ENCODE data around the gene PKDCC. TPM values are rescaled to one million over a fixed set of nuclear protein-coding genes. Genes with fewer than 3 reads are reported as not detected.

The PKDCC gene
- total and polyA plus RNA-seq, 2 donors from 2014 or later, result 28.1 to 52.2 TPM

DNA sequence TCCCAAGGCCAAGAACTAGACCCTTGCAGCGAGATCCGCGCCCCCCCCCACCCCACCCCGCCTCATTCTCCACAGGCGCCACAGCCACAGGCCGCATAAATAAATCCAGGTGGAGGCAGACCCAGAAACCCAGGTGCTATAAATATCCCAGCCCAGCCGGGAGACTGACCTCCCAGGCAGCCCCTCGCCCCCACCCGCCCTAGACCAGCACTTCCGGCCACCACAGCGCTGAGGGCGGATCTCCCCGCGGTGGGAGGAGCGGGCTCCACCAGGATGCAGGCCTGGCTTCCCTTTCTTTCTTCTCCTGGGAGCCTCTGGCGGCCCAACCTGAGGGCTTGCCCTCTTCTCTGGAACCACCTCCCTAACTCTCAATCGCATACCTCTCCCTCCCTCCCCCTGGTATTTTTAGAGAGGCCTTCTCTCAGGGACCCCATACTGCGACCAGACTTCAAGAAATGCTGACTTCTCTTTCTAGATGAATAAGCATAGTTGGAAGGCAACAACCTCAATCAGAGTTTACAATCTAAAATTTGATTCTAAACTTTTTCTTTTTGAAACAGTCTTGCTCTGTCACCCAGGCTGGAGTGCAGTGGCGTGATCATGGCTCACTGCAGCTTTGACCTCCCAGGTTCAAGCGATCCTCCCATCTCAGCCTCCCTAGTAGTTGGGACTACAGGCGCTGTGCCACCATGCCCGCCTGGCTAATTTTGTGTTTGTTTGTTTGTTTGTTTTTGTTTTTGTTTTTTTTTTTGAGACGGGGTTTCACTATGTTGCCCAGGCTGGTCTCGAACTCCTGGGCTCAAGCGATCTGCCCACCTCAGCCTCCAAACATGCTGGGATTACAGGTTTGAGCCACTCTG, 55.0 kb downstream of the PKDCC start:
- H3K9ac ChIP-seq (ENCODE audit: low read length in 3 of 3), result peak overlapping the region in 1 of 3 donors; percentile 72
- peaks cover 6 to 18% (median 7%) of the 10 kb centered on the region in 3 donors for H3K4me1 ChIP-seq (ENCODE audit: control insufficient read depth in 2 of 3, insufficient read depth in 2 of 3, low read depth in 1 of 3, low read length in 3 of 3)
- TF ChIP-seq, protein P1, sequence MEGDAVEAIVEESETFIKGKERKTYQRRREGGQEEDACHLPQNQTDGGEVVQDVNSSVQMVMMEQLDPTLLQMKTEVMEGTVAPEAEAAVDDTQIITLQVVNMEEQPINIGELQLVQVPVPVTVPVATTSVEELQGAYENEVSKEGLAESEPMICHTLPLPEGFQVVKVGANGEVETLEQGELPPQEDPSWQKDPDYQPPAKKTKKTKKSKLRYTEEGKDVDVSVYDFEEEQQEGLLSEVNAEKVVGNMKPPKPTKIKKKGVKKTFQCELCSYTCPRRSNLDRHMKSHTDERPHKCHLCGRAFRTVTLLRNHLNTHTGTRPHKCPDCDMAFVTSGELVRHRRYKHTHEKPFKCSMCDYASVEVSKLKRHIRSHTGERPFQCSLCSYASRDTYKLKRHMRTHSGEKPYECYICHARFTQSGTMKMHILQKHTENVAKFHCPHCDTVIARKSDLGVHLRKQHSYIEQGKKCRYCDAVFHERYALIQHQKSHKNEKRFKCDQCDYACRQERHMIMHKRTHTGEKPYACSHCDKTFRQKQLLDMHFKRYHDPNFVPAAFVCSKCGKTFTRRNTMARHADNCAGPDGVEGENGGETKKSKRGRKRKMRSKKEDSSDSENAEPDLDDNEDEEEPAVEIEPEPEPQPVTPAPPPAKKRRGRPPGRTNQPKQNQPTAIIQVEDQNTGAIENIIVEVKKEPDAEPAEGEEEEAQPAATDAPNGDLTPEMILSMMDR (IDR thresholded peaks at IDR 0.05; ENCODE audit: borderline replicate concordance, extremely low read depth, insufficient read depth), result no peak
- no peaks in the 10 kb centered on the region for H3K27me3 ChIP-seq (ENCODE audit: control insufficient read depth, insufficient read depth, low read length)
- intact Hi-C loops (cut with DNase I), result no loop called here
- no peaks in the 10 kb centered on the region for H3K36me3 ChIP-seq (ENCODE audit: control insufficient read depth in 2 of 3, insufficient read depth in 3 of 3, low read length in 3 of 3)
- FAIRE-seq (no peak), DNase-seq (peak; percentile 93 to 96 (median 94))
- no peaks in the 10 kb centered on the region for H3K9me3 ChIP-seq (ENCODE audit: control insufficient read depth in 2 of 3, insufficient read depth in 1 of 3, low read length in 3 of 3)
- H3K27ac ChIP-seq (ENCODE audit: low read depth in 2 of 2, low read length in 2 of 2), result peak overlapping the region; percentile 93 to 97
- peak overlapping the region in 1 of 3 donors; percentile 42 for H3K4me3 ChIP-seq (ENCODE audit: low read length in 3 of 3)

DNA sequence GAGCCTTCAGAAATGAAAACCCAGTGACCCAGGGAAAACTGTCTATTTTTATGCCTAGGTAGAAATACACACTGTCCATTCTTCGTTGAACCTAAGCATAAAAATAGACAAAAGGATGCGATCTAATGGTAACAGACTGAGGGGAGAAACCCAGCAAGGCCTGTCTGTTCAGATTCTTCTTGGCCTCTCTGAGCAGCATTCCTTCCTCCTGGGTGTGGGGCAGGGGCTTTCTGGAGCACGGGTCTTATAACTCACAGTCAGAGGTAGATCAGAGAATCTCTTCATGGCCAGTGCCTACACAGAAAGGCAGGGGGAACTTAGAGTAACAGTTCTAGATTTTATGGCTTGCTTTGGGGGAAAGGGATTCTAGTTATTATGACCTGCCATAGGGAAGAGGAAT, 56.0 kb downstream of the PKDCC start:
- Histone ChIP-seq H3K9ac (ENCODE audit: low read length in 3 of 3) (no peak overlapping the region), H3K4me1 (ENCODE audit: control insufficient read depth in 2 of 3, insufficient read depth in 2 of 3, low read depth in 1 of 3, low read length in 3 of 3) (peaks cover 6 to 17% (median 7%) of the 10 kb centered on the region in 3 donors), H3K27ac (ENCODE audit: low read depth in 2 of 2, low read length in 2 of 2) (peak overlapping the region in 1 of 2 donors; percentile 16), H3K9me3 (ENCODE audit: control insufficient read depth in 2 of 3, insufficient read depth in 1 of 3, low read length in 3 of 3) (no peaks in the 10 kb centered on the region), H3K36me3 (ENCODE audit: control insufficient read depth in 2 of 3, insufficient read depth in 3 of 3, low read length in 3 of 3) (no peaks in the 10 kb centered on the region), H3K4me3 (ENCODE audit: low read length in 3 of 3) (no peak overlapping the region), H3K27me3 (ENCODE audit: control insufficient read depth, insufficient read depth, low read length) (no peaks in the 10 kb centered on the region)
- TF ChIP-seq, protein P1 (IDR thresholded peaks at IDR 0.05; ENCODE audit: borderline replicate concordance, extremely low read depth, insufficient read depth), result no peak
- FAIRE-seq (no peak), DNase-seq (no peak)
- intact Hi-C loops (cut with DNase I), result no loop called here

DNA sequence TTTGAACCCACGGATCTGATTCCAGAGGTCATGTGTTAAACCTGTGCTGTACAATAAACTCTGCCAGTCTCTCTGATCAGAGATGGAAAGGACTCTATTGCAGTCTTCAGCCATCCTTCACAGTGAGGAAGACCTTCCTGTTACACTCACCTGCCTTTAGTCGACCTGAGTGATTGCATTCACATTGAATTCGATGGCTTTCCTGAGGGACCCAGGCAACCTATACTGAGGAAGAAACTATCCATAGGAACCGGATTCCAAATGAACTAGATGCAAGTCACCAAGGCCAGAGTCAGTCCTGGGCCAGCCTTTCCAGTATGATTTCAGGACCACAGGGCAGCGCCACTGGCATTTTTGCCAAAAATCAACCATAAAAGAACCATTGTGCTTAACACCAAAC, 56.8 kb downstream of the PKDCC start:
- Histone ChIP-seq H3K4me1 (ENCODE audit: control insufficient read depth in 2 of 3, insufficient read depth in 2 of 3, low read depth in 1 of 3, low read length in 3 of 3) (peaks cover 6 to 11% (median 7%) of the 10 kb centered on the region in 3 donors), H3K27ac (ENCODE audit: low read depth in 2 of 2, low read length in 2 of 2) (no peak overlapping the region), H3K4me3 (ENCODE audit: low read length in 3 of 3) (no peak overlapping the region), H3K9ac (ENCODE audit: low read length in 3 of 3) (no peak overlapping the region), H3K36me3 (ENCODE audit: control insufficient read depth in 2 of 3, insufficient read depth in 3 of 3, low read length in 3 of 3) (no peaks in the 10 kb centered on the region), H3K9me3 (ENCODE audit: control insufficient read depth in 2 of 3, insufficient read depth in 1 of 3, low read length in 3 of 3) (no peaks in the 10 kb centered on the region), H3K27me3 (ENCODE audit: control insufficient read depth, insufficient read depth, low read length) (no peaks in the 10 kb centered on the region)
- TF ChIP-seq, protein P1 (IDR thresholded peaks at IDR 0.05; ENCODE audit: borderline replicate concordance, extremely low read depth, insufficient read depth), result no peak
- intact Hi-C loops (cut with DNase I), result no loop called here
- FAIRE-seq (no peak), DNase-seq (no peak)

Data from kidney (tissue), 14 donors.